Measurements from ENCODE around the gene TRPM3. TPM values are rescaled to one million over a fixed set of nuclear protein-coding genes. Genes with fewer than 3 reads are reported as not detected.

The TRPM3 gene
- total RNA-seq, 1 donor from 2014 or later, result not detected

GRCh38 chr9:71108937-71109336 is 12.5 kb downstream of the TRPM3 start:
- Mint-ChIP-seq H3K9me3 (no peaks in the 10 kb centered on the region), H3K4me1 (no peaks in the 10 kb centered on the region), H3K36me3 (ENCODE audit: low read depth) (no peaks in the 10 kb centered on the region), H3K27me3 (no peaks in the 10 kb centered on the region), H3K27ac (no peak overlapping the region), H3K4me3 (no peak overlapping the region)
- TF ChIP-seq CTCF (IDR thresholded peaks at IDR 0.05), result no peak
- CTCF ChIA-PET, result no interaction called here
- ATAC-seq (ENCODE audit: low read depth) (no peak), DNase-seq (no peak)
- POLR2A ChIA-PET, result no interaction called here
- intact Hi-C loops (cut with micrococcal nuclease), result no loop called here

- no peaks in the 10 kb centered on the region for H3K9me3 Mint-ChIP-seq
- H3K4me1 Mint-ChIP-seq, result no peaks in the 10 kb centered on the region
- DNase-seq, result no peak
- no peak overlapping the region for H3K27ac Mint-ChIP-seq
- no peaks in the 10 kb centered on the region for H3K27me3 Mint-ChIP-seq
- ChIA-PET CTCF (no interaction called here), POLR2A (no interaction called here)
- intact Hi-C loops (cut with micrococcal nuclease), result no loop called here
- no peaks in the 10 kb centered on the region for H3K36me3 Mint-ChIP-seq (ENCODE audit: low read depth)
- TF ChIP-seq CTCF (IDR thresholded peaks at IDR 0.05), result no peak
- ATAC-seq (ENCODE audit: low read depth), result no peak
- no peak overlapping the region for H3K4me3 Mint-ChIP-seq
Observed at GRCh38 chr9:71106992-71107391, 14.4 kb downstream of the TRPM3 start.

- H3K4me3 Mint-ChIP-seq, result no peak overlapping the region
- no peaks in the 10 kb centered on the region for H3K36me3 Mint-ChIP-seq (ENCODE audit: low read depth)
- H3K9me3 Mint-ChIP-seq, result no peaks in the 10 kb centered on the region
- DNase-seq, result no peak
- ATAC-seq (ENCODE audit: low read depth), result no peak
- no peak for TF ChIP-seq CTCF (IDR thresholded peaks at IDR 0.05)
- ChIA-PET CTCF (no interaction called here), POLR2A (no interaction called here)
- H3K4me1 Mint-ChIP-seq, result no peaks in the 10 kb centered on the region
- intact Hi-C loops (cut with micrococcal nuclease), result no loop called here
- H3K27ac Mint-ChIP-seq, result no peak overlapping the region
- no peaks in the 10 kb centered on the region for H3K27me3 Mint-ChIP-seq
Observed at GRCh38 chr9:71105192-71105591, 16.2 kb downstream of the TRPM3 start.

GRCh38 chr9:71098801-71099200 is 22.6 kb downstream of the TRPM3 start:
- intact Hi-C loops (cut with micrococcal nuclease), result no loop called here
- DNase-seq (no peak), ATAC-seq (ENCODE audit: low read depth) (no peak)
- no peak overlapping the region for H3K4me3 Mint-ChIP-seq
- H3K36me3 Mint-ChIP-seq (ENCODE audit: low read depth), result no peaks in the 10 kb centered on the region
- no peaks in the 10 kb centered on the region for H3K4me1 Mint-ChIP-seq
- H3K27me3 Mint-ChIP-seq, result no peaks in the 10 kb centered on the region
- no peak overlapping the region for H3K27ac Mint-ChIP-seq
- ChIA-PET POLR2A (no interaction called here), CTCF (no interaction called here)
- no peaks in the 10 kb centered on the region for H3K9me3 Mint-ChIP-seq
- TF ChIP-seq CTCF (IDR thresholded peaks at IDR 0.05), result no peak

DNA sequence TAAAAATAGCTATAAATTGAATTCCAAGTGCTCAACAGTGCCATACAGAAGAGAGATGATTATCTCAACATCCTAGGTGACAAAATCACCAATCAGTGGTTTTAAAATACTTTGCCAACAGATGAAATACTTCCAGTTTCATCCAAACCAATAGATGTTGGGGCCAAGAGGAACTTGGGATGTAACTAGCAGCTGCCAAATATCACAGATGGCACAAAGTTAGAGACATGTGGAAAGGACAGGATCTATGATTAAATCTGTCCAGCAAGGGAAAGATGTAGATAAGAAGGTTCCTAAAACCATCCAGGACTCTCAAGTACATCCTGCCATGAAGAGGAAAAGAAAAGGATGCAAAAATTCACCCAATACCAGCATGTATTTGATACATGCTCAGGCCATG is 23.8 kb downstream of the TRPM3 start:
- POLR2A ChIA-PET, result no interaction called here
- CTCF ChIA-PET, result no interaction called here
- no peak for TF ChIP-seq CTCF (IDR thresholded peaks at IDR 0.05)
- no peak overlapping the region for H3K27ac Mint-ChIP-seq
- DNase-seq (no peak), ATAC-seq (ENCODE audit: low read depth) (no peak)
- intact Hi-C loops (cut with micrococcal nuclease), result no loop called here
- no peaks in the 10 kb centered on the region for H3K27me3 Mint-ChIP-seq
- no peaks in the 10 kb centered on the region for H3K9me3 Mint-ChIP-seq
- H3K4me3 Mint-ChIP-seq, result no peak overlapping the region
- no peaks in the 10 kb centered on the region for H3K36me3 Mint-ChIP-seq (ENCODE audit: low read depth)
- H3K4me1 Mint-ChIP-seq, result no peaks in the 10 kb centered on the region

All from activated B cell treated with CpG ODN at 0.5 μM for 24 hours (primary cell).